ENCODE data around the gene SLC2A10.

SLC2A10 gene

GRCh38 chr20:46701057-46701456 is 8.4 kb upstream of the SLC2A10 start:
- in situ Hi-C loops (cut with MboI; ENCODE audit: low pct_unique_long_range_greater_than_20kb, low sequenced_read_pairs) = no loop called here
- DNase-seq = no peak

DNA sequence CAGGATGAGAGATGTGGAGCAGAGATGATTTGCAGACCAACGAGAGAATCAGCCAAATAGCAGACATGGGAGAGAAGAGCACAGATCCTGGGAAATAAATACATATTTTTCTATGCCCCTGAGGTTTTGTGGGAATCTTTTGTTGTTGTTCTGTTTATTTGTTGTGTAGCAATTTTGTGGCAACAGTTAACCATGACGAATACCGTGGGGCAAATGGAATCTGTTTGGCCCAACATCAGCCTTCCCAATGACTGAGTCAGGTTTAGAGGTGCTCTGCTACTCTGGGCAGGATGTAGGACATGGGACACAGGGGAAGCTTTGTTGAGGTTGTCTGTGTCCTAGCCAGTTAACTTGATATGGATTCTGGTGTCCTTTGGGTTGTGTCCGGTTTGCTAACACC is 7.9 kb upstream of the SLC2A10 start:
- DNase-seq = no peak
- in situ Hi-C loops (cut with MboI; ENCODE audit: low pct_unique_long_range_greater_than_20kb, low sequenced_read_pairs) = no loop called here

- DNase-seq = no peak
- in situ Hi-C loops (cut with MboI; ENCODE audit: low pct_unique_long_range_greater_than_20kb, low sequenced_read_pairs) = no loop called here
Observed at GRCh38 chr20:46701986-46702385, 7.5 kb upstream of the SLC2A10 start.

DNA sequence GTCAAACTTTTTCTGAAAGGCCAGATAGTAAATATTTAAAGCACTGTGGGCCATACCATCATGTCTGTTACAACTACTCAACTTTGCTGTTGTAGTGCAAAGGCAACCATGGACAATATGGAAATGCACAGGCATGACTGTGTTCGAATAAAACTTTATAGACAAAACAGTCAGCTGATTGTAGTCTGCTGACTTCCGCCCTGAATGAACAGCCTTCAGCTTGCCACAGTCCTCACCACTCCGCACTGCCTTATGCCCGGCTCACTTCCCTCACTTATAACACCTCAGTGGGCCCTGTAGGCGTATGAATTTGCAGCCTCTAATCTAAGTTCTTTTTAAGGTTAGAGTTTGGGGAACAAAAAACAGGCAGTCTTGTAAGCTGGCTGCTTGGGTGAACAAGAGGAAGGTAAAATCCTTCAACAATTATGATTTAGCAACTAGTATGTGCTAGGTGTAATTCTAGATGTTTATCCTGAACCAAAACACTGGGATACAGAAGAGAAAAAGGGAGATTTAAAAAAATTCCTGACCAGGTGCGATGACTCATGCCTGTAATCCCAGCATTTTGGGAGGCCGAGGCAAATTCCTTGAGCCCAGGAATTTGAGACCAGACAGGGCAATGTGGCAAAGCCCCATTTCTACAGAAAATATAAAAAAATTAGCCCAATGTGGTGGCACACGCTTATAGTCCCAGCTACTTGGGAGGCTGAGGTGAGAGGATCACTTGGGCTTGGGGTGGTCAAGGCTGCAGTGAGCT is 6.8 kb upstream of the SLC2A10 start:
- no peak for DNase-seq
- in situ Hi-C loops (cut with MboI; ENCODE audit: low pct_unique_long_range_greater_than_20kb, low sequenced_read_pairs) = no loop called here

DNA sequence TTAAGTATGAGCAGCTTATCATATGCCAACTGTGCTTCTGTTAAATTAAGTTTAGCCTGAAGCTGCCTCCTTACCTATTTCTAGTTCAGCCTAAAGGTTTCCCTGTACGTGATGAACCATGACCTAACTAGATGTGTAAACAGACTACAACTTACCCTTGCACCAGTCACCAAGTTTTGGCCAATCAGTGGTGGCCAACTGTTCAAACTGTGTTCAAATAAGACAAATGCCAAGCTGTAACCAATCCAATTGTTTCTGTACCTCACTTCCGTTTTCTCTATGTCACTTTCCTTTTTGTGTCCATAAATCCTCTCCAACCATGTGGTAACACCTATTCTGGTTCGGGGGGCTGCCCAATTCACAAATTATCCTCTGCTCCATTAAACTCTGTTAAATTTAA is 6.0 kb upstream of the SLC2A10 start:
- no peak for DNase-seq
- in situ Hi-C loops (cut with MboI; ENCODE audit: low pct_unique_long_range_greater_than_20kb, low sequenced_read_pairs) = no loop called here

GRCh38 chr20:46704714-46705377 is 4.6 kb upstream of the SLC2A10 start:
- in situ Hi-C loops (cut with MboI; ENCODE audit: low pct_unique_long_range_greater_than_20kb, low sequenced_read_pairs) = no loop called here
- DNase-seq = no peak

GRCh38 chr20:46705378-46705729 is 4.1 kb upstream of the SLC2A10 start:
- no peak for DNase-seq
- in situ Hi-C loops (cut with MboI; ENCODE audit: low pct_unique_long_range_greater_than_20kb, low sequenced_read_pairs) = no loop called here

- DNase-seq = no peak
- in situ Hi-C loops (cut with MboI; ENCODE audit: low pct_unique_long_range_greater_than_20kb, low sequenced_read_pairs) = no loop called here
Observed at GRCh38 chr20:46706242-46706641, 3.2 kb upstream of the SLC2A10 start.

DNA sequence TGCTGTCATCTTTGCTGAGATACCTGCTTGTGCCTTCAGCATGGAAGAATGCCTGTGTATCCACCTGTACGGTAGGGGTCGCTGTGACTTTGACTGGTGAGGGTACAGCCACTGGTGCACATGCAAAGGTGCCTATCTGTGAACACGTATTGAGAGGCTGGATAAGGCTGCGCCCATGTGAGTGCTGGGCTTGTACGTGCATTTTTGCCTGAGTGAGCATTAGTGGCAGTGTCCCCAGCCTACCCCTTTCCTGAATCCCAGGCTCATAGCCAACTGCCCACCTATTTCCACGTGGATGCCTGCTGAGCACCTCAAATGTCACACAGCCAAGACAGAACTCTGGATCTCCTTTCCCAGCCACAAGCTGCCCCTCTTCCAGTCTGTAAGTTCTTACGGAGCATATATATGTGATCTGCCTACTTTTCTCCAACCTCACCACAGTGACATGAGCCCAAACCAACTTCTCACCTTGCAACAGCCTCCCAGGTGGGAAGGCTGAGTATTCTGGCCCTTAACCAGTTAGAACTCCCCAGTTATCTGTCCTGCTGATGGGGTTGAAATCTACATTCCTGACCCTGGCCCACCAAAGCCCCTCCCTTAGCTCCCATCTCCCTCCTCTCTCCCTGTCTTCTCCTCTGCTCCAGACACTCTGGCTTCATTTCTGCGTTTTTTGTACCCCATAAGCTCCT is 1.1 kb upstream of the SLC2A10 start:
- in situ Hi-C loops (cut with MboI; ENCODE audit: low pct_unique_long_range_greater_than_20kb, low sequenced_read_pairs) = no loop called here
- no peak for DNase-seq

GRCh38 chr20:46709055-46709458 is 392 bp upstream of the SLC2A10 start:
- DNase-seq = no peak
- in situ Hi-C loops (cut with MboI; ENCODE audit: low pct_unique_long_range_greater_than_20kb, low sequenced_read_pairs) = no loop called here

- DNase-seq = no peak
- in situ Hi-C loops (cut with MboI; ENCODE audit: low pct_unique_long_range_greater_than_20kb, low sequenced_read_pairs) = no loop called here
Observed at GRCh38 chr20:46710153-46710913, 884 bp downstream of the SLC2A10 start.

GRCh38 chr20:46712056-46712636 is 2.7 kb downstream of the SLC2A10 start:
- in situ Hi-C loops (cut with MboI; ENCODE audit: low pct_unique_long_range_greater_than_20kb, low sequenced_read_pairs) = no loop called here
- DNase-seq = no peak

DNA sequence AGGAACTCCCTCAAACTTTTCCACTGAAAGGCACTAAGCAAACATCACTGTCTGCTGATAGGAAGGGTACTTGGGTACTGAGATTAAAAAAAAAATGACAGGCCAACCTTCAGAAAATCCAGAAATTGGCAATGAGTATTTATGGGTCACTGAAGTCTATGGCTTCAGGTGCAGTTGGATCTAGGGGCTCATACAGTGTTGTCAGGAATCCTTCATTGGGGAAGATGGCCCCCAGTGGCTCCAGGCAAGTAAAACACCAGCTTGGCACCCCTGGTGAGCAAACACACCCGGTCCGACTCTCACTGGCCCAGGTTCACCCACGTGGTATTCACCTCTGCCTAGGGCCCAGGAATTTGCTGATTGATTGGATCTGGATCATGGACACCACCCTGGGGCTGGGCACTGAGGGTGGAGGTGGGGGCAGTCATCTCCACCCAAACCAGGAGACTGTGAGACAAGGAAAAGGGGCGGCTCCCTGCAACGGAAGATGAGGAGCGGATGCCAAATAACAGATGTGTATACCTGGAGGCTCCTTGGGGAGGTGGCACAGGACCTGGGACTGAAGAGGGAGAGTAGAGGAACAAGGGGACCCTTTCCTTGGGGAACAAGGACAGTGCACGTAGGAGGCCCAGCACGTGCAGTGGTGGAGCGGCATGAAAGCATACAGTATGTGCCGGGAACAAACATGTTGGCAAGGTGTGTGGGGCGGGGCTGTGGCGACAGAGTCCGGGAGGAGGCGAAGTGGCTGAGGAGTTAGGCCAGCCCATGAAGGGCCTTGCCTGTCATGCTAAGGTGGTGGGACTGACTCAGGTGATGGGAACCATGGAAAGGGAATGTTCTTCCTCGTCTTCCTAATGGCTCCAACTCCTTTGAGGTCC is 4.7 kb downstream of the SLC2A10 start:
- in situ Hi-C loops (cut with MboI; ENCODE audit: low pct_unique_long_range_greater_than_20kb, low sequenced_read_pairs) = no loop called here
- DNase-seq = no peak

GRCh38 chr20:46715292-46715756 is 5.9 kb downstream of the SLC2A10 start:
- DNase-seq = no peak
- in situ Hi-C loops (cut with MboI; ENCODE audit: low pct_unique_long_range_greater_than_20kb, low sequenced_read_pairs) = no loop called here

GRCh38 chr20:46717818-46718541 is 8.5 kb downstream of the SLC2A10 start:
- in situ Hi-C loops (cut with MboI; ENCODE audit: low pct_unique_long_range_greater_than_20kb, low sequenced_read_pairs) = no loop called here
- DNase-seq = no peak

DNA sequence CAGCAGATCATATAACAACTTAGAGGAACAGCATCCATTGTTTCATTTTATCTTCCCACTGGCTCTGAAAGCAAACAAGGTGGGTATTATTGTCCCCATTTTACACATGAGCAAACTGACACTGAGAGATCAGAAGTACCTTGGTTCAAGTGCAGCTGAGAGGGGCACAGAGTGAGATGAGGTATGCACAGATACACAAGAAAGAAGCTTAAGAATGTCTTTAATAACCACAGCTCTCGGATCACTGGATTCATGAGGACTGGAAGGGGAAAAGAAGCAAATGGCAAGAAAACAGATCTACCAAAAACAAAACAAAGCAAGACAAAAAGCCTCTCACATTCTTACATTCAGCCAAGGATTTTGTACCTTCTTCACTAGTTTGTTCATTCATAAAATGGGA is 10.6 kb downstream of the SLC2A10 start:
- in situ Hi-C loops (cut with MboI; ENCODE audit: low pct_unique_long_range_greater_than_20kb, low sequenced_read_pairs) = no loop called here
- DNase-seq = no peak

DNA sequence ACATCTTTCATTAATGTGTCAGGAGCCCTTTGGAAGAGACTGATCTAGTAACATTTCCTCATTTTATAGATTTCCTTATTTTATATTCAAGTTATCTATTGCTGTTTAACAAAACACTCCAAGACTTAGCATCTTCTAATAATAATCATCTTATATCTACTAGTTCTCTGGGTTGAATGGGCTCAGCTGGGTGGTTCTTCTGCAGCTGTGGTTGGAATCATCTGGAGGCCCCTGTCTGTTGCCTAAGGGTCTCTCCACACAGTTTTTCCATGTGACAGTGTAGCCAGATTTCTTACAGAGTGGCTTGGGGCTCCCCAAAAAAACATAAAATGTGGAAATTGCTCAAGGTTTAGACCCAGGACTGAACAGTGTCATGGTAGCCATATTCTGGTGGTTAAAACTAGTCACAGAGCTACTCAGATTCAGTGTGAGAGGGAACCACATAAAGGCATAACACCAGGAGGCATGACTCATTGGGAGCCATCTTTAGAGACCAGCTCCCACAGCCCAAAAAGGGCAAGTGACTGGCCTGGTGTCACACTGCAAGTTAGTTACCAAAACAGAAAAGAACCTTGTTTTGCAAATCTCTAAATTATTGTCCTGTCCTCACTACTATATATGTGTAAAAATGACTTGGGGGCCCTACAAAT is 11.5 kb downstream of the SLC2A10 start:
- DNase-seq = no peak
- in situ Hi-C loops (cut with MboI; ENCODE audit: low pct_unique_long_range_greater_than_20kb, low sequenced_read_pairs) = no loop called here

All from KBM-7 (cell line).